IMR-90 (cell line): ENCODE results near the gene METTL17. TPM values are rescaled to one million over a fixed set of nuclear protein-coding genes. Genes with fewer than 3 reads are reported as not detected.

ENCODE experiments used
- ATAC-seq: fragments of 200-7000 bp; cut with Tn5 transposase; 2 replicates; pipeline ENCODE4 v1.9.1; 2020; ENCODE audit warnings: low read depth, mild to moderate bottlenecking, moderate library complexity
- BruUV-seq: library from RNA; stranded (reverse); fragments of 400-500 nt; replicated peaks from 2 replicates; lab custom pipeline; 2021; lab: Mats Ljungman, UMichigan
- CTCF ChIA-PET: fragments of 300-600 bp; formaldehyde crosslinking; extraction: SDS; loops from one replicate; lab custom pipeline; 2021; ENCODE audit warnings: antibody characterized with exemption; lab: Yijun Ruan, JAX
- POLR2A ChIA-PET: fragments of 300-600 bp; sonication (Branson Sonifier 250); formaldehyde crosslinking; loops from one replicate; lab custom pipeline; 2022; ENCODE audit warnings: antibody characterized with exemption; ENCODE audit not compliant: unreplicated experiment; lab: Charles Lee
- DNase-seq: peaks from one replicate; pipeline ENCODE4 v3.0.0; 2013
- H2AFZ ChIP-seq: replicated peaks from 2 replicates; pipeline ENCODE3; 2013; ENCODE audit warnings: low read length, mild to moderate bottlenecking; ENCODE audit not compliant: poor library complexity
- H2AK5ac ChIP-seq: 2 replicates; pipeline ENCODE4 v1.6.1; 2013; ENCODE audit warnings: low read depth, low read length, inconsistent platforms
- H2AK9ac ChIP-seq: replicated peaks from 2 replicates; pipeline ENCODE3; 2013; ENCODE audit warnings: mild to moderate bottlenecking, low read depth, low read length, moderate library complexity; ENCODE audit not compliant: poor library complexity
- H2BK120ac ChIP-seq: 2 replicates; pipeline ENCODE4 v1.6.1; 2013; ENCODE audit warnings: low read depth, low read length, inconsistent platforms
- H2BK15ac ChIP-seq: 3 replicates; pipeline ENCODE4 v1.6.1; 2013; ENCODE audit warnings: low read depth, low read length, inconsistent platforms
- H2BK20ac ChIP-seq: 2 replicates; pipeline ENCODE4 v1.6.1; 2013; ENCODE audit warnings: low read depth, mild to moderate bottlenecking, inconsistent platforms, low read length, moderate library complexity
- H2BK5ac ChIP-seq: 2 replicates; pipeline ENCODE4 v1.6.1; 2013; ENCODE audit warnings: mild to moderate bottlenecking, low read depth, low read length, inconsistent platforms; ENCODE audit not compliant: poor library complexity, severe bottlenecking
- H3K14ac ChIP-seq: replicated peaks from 2 replicates; pipeline ENCODE4 v1.6.1; 2013; ENCODE audit warnings: low read depth, low read length, inconsistent platforms
- H3K18ac ChIP-seq: 2 replicates; pipeline ENCODE4 v1.6.1; 2013; ENCODE audit warnings: low read depth, low read length, control low read depth
- H3K23ac ChIP-seq: 2 replicates; pipeline ENCODE4 v1.6.1; 2013; ENCODE audit warnings: low read depth, low read length, inconsistent platforms
- H3K27ac ChIP-seq: 2 replicates; pipeline ENCODE4 v1.5.1; 2013; ENCODE audit warnings: mild to moderate bottlenecking, control low read depth, low read length; ENCODE audit not compliant: insufficient read depth
- H3K27me3 ChIP-seq: 2 replicates; pipeline ENCODE4 v1.6.1; 2013; ENCODE audit warnings: low read length; ENCODE audit not compliant: control insufficient read depth, insufficient read depth
- H3K36me3 ChIP-seq: 2 replicates; pipeline ENCODE4 v1.6.1; 2013; ENCODE audit warnings: low read length, mixed read lengths; ENCODE audit not compliant: control insufficient read depth, insufficient read depth
- H3K4ac ChIP-seq: 2 replicates; pipeline ENCODE4 v1.6.1; 2013; ENCODE audit warnings: low read depth, low read length, inconsistent platforms
- H3K4me1 ChIP-seq: 2 replicates; pipeline ENCODE4 v1.6.1; 2013; ENCODE audit warnings: low read length, mixed read lengths; ENCODE audit not compliant: control insufficient read depth, insufficient read depth
- H3K4me2 ChIP-seq: 2 replicates; pipeline ENCODE4 v1.6.1; 2013; ENCODE audit warnings: low read depth, mild to moderate bottlenecking, control low read depth, low read length, moderate library complexity
- H3K4me3 ChIP-seq: 2 replicates; pipeline ENCODE4 v1.5.1; 2013; ENCODE audit warnings: low read depth, mild to moderate bottlenecking, control low read depth, low read length, moderate library complexity; ENCODE audit not compliant: insufficient read depth
- H3K56ac ChIP-seq: 2 replicates; pipeline ENCODE4 v1.6.1; 2013; ENCODE audit warnings: low read length, inconsistent platforms; ENCODE audit not compliant: insufficient read depth; ENCODE audit errors: extremely low read depth
- H3K79me1 ChIP-seq, 2 experiments: 2 replicates each; pipeline ENCODE4 v1.6.1; 2013; ENCODE audit warnings: low read length in 2 of 2, inconsistent platforms in 1 of 2, low read depth in 1 of 2
- H3K9ac ChIP-seq: 2 replicates; pipeline ENCODE4 v1.6.1; 2013; ENCODE audit warnings: low read depth, low read length, control low read depth
- H3K9me1 ChIP-seq: 2 replicates; pipeline ENCODE4 v1.6.1; 2013; ENCODE audit warnings: low read length, inconsistent platforms; ENCODE audit not compliant: insufficient read depth
- H3K9me3 ChIP-seq: 2 replicates; pipeline ENCODE4 v1.6.1; 2013; ENCODE audit warnings: low read length; ENCODE audit not compliant: control insufficient read depth, insufficient read depth
- H4K20me1 ChIP-seq: 2 replicates; pipeline ENCODE4 v1.6.1; 2013; ENCODE audit warnings: low read length, inconsistent platforms; ENCODE audit not compliant: insufficient read depth
- H4K5ac ChIP-seq: 2 replicates; pipeline ENCODE4 v1.6.1; 2013; ENCODE audit warnings: mild to moderate bottlenecking, low read depth, low read length, control low read depth
- H4K8ac ChIP-seq, 2 experiments: 2 replicates each; pipeline ENCODE4 v1.6.1; 2013; ENCODE audit warnings: low read depth in 2 of 2, low read length in 2 of 2, control low read depth in 1 of 2, inconsistent platforms in 1 of 2
- H4K91ac ChIP-seq: 2 replicates; pipeline ENCODE4 v1.6.1; 2013; ENCODE audit warnings: low read depth, low read length, inconsistent platforms; ENCODE audit not compliant: insufficient read depth
- BHLHE40 ChIP-seq: fragments of 150-350 bp; IDR thresholded peaks from 2 replicates; pipeline ENCODE4 v1.6.1; 2016; ENCODE audit warnings: mild to moderate bottlenecking, low read depth, low read length
- CEBPB ChIP-seq: IDR thresholded peaks from 2 replicates; pipeline ENCODE4 v1.6.1; 2012; ENCODE audit warnings: low read depth, low read length, improper control_type of control experiment
- CHD1 ChIP-seq: IDR thresholded peaks from 2 replicates; pipeline ENCODE4 v1.6.1; 2012; ENCODE audit warnings: low read depth, low read length, improper control_type of control experiment
- CTCF ChIP-seq: conservative IDR thresholded peaks from 2 replicates; pipeline ENCODE4 v1.5.1; 2012; ENCODE audit warnings: mild to moderate bottlenecking, low read depth, low read length, improper control_type of control experiment
- ELK1 ChIP-seq: fragments of 150-350 bp; IDR thresholded peaks from 2 replicates; pipeline ENCODE4 v1.6.1; 2016; ENCODE audit warnings: low read depth, mild to moderate bottlenecking, low read length, moderate library complexity, borderline replicate concordance
- FOS ChIP-seq: fragments of 150-350 bp; IDR thresholded peaks from 2 replicates; pipeline ENCODE4 v1.6.1; 2016; ENCODE audit warnings: low read depth, low read length
- MAFK ChIP-seq: IDR thresholded peaks from 2 replicates; pipeline ENCODE4 v1.6.1; 2012; ENCODE audit warnings: low read depth, low read length, improper control_type of control experiment
- MXI1 ChIP-seq: IDR thresholded peaks from 2 replicates; pipeline ENCODE4 v1.6.1; 2012; ENCODE audit warnings: low read depth, mild to moderate bottlenecking, low read length, moderate library complexity, borderline replicate concordance
- NFE2L2 ChIP-seq: fragments of 150-350 bp; IDR thresholded peaks from 2 replicates; pipeline ENCODE4 v1.6.1; 2016; ENCODE audit warnings: low read depth, mild to moderate bottlenecking, low read length
- RAD21 ChIP-seq: IDR thresholded peaks from 2 replicates; pipeline ENCODE4 v1.6.1; 2012; ENCODE audit warnings: low read length, improper control_type of control experiment
- RCOR1 ChIP-seq: IDR thresholded peaks from 2 replicates; pipeline ENCODE4 v1.6.1; 2012; ENCODE audit warnings: mild to moderate bottlenecking, low read length, improper control_type of control experiment; ENCODE audit not compliant: insufficient replicate concordance
- USF2 ChIP-seq: fragments of 150-350 bp; IDR thresholded peaks from 2 replicates; pipeline ENCODE4 v1.6.1; 2017; ENCODE audit warnings: mild to moderate bottlenecking, antibody characterized with exemption, low read length, low read depth
- WGBS, 2 experiments: methylation state at CpG; one replicate each; pipeline versions ENCODE4 v1.1.5 to v1.1.7; 2013; ENCODE audit warnings: missing lambda C conversion rate in 2 of 2; ENCODE audit not compliant: insufficient read length in 1 of 2; ENCODE audit errors: extremely low coverage in 2 of 2; 5-methylcytosine and 5-hydroxymethylcytosine counted together
- dilution Hi-C: fragments of 300-500 bp; cut with HindIII; formaldehyde crosslinking; loops from one replicate; pipeline ENCODE4 v1.14.3; 2018; ENCODE audit warnings: low sequenced_read_pairs; ENCODE audit not compliant: unreplicated experiment
- in situ Hi-C: fragments of 300-500 bp; cut with MboI; formaldehyde crosslinking; loops from 3 replicates; pipeline ENCODE4 v1.14.3; 2019; ENCODE audit warnings: low sequenced_read_pairs, inconsistent platforms, mixed read lengths
- intact Hi-C: fragments of 100-400 bp; cut with micrococcal nuclease; formaldehyde crosslinking; loops from 2 replicates; pipeline ENCODE4 v1.10.0; 2022
- polyA plus RNA-seq, 3 experiments: library from polyadenylated mRNA; depleted of rRNA; stranded (reverse); fragments of >200 nt; gene quantifications; 2 replicates each; pipeline ENCODE4 v1.2.3, GENCODE V29; 2012; ENCODE audit warnings: low replicate concordance in 1 of 3
- total RNA-seq: library from RNA; depleted of rRNA; stranded (reverse); fragments of >200 nt; gene quantifications from 2 replicates; pipeline ENCODE4 v1.2.3, GENCODE V29; 2012

METTL17 gene
- total and polyA plus RNA-seq, 2 of the 4 experiments (the other 2 are of a cell fraction), result 32.8 to 69.7 TPM

- in situ Hi-C loops, result loop anchor here (5.0 kb wide), 1 partner anchor 85 kb away; the partner anchor contains the start of gene TMEM253
- no TSS peak for BruUV-seq
- intact Hi-C loops, result no loop called here
Observed at GRCh38 chr14:21017528-21018245, 27.9 kb downstream of the METTL17 start.

More at GRCh38 chr14:21017528-21018245, 27.9 kb downstream of the METTL17 start:
- Histone ChIP-seq H4K8ac (no peak overlapping the region), H3K23ac (no peak overlapping the region), H3K4me1 (no peaks in the 10 kb centered on the region), H2AK5ac (no peak overlapping the region), H2BK5ac (no peak overlapping the region), H2AFZ (no peak overlapping the region), H3K4me2 (no peak overlapping the region), H3K9me1 (no peaks in the 10 kb centered on the region), H2BK15ac (no peak overlapping the region), H3K36me3 (no peaks in the 10 kb centered on the region), H2AK9ac (no peak overlapping the region), H3K9ac (no peak overlapping the region), H4K20me1 (no peaks in the 10 kb centered on the region), H3K18ac (no peak overlapping the region), H3K56ac (no peak overlapping the region), H3K27me3 (peaks cover 32% of the 10 kb centered on the region), H2BK120ac (no peak overlapping the region), H2BK20ac (no peak overlapping the region), H4K5ac (no peak overlapping the region), H4K91ac (no peak overlapping the region), H3K4ac (no peak overlapping the region), H3K4me3 (no peak overlapping the region), H3K79me1 (no peaks in the 10 kb centered on the region), H3K14ac (no peak overlapping the region), H3K9me3 (no peaks in the 10 kb centered on the region), H3K27ac (no peak overlapping the region)
- CTCF ChIA-PET, result interaction anchor here (1.0 to 1.3 kb wide), 2 partner anchors 12 to 22 kb away, joined by 4 read pairs; no protein-coding TSS in a partner anchor
- dilution Hi-C loops, result no loop called here
- TF ChIP-seq BHLHE40 (no peak), CHD1 (no peak), NFE2L2 (no peak), MAFK (no peak), MXI1 (no peak), ELK1 (no peak), USF2 (no peak), CTCF (no peak), RCOR1 (no peak), RAD21 (no peak), FOS (no peak), CEBPB (no peak)
- ATAC-seq, result no peak
- 93% methylated on average over 6 of the region's 28 CpGs; no CpG with 5 or more reads in 1 of the 2 experiments for WGBS, 2 experiments
- POLR2A ChIA-PET, result no interaction called here
- DNase-seq, result no peak
